HG03039 (cell line): ENCODE results near the gene RCCD1.
A peak's percentile ranks its signal among the peaks of the same experiment; 100 is the strongest.
"Not testable (repeated sequence)": the region's sequence is repeated elsewhere in the genome, so short reads cannot be mapped to it uniquely, and the experiment has no call there.

Experiments
- ATAC-seq: cut with Tn5 transposase; IDR thresholded peaks from one replicate; pipeline ENCODE4 v1.9.1; 2021; ENCODE audit warnings: mild to moderate bottlenecking, moderate library complexity; ENCODE audit not compliant: unreplicated experiment

The RCCD1 gene

GRCh38 chr15:90918034-90918788 is 36.5 kb upstream of the RCCD1 start:
- no peak for ATAC-seq

- ATAC-seq = no peak
Observed at GRCh38 chr15:90918835-90919234, 35.8 kb upstream of the RCCD1 start.

GRCh38 chr15:90921887-90922286 is 32.8 kb upstream of the RCCD1 start:
- no peak for ATAC-seq

GRCh38 chr15:90922712-90923322 is 31.9 kb upstream of the RCCD1 start:
- peak; percentile 61 for ATAC-seq

- ATAC-seq = peak; percentile 72
Observed at GRCh38 chr15:90924375-90924774, 30.3 kb upstream of the RCCD1 start.

- not testable (repeated sequence) for ATAC-seq
Observed at GRCh38 chr15:90926766-90927165, 27.9 kb upstream of the RCCD1 start.

- not testable (repeated sequence) for ATAC-seq
Observed at GRCh38 chr15:90928106-90928505, 26.6 kb upstream of the RCCD1 start.

GRCh38 chr15:90929246-90930019 is 25.3 kb upstream of the RCCD1 start:
- no peak for ATAC-seq

GRCh38 chr15:90930861-90931574 is 23.7 kb upstream of the RCCD1 start:
- ATAC-seq = no peak

GRCh38 chr15:90931575-90931827 is 23.2 kb upstream of the RCCD1 start:
- ATAC-seq = no peak

- ATAC-seq = peak; percentile 40
Observed at GRCh38 chr15:90931828-90932659, 22.6 kb upstream of the RCCD1 start, which contains the start of gene HDDC3. HDDC3 (minus strand) TSS chr15:90932549; CDS start chr15:90932540, 9 bp downstream.

GRCh38 chr15:90932660-90932991 is 22.1 kb upstream of the RCCD1 start:
- ATAC-seq = no peak

GRCh38 chr15:90933301-90933700 is 21.4 kb upstream of the RCCD1 start:
- no peak for ATAC-seq

- no peak for ATAC-seq
Observed at GRCh38 chr15:90934256-90934948, 20.3 kb upstream of the RCCD1 start.

- peak; percentile 71 for ATAC-seq
Observed at GRCh38 chr15:90934949-90935751, 19.5 kb upstream of the RCCD1 start, which contains the start of gene UNC45A. UNC45A (plus strand) TSS chr15:90935285; CDS start chr15:90935325, 40 bp downstream.

GRCh38 chr15:90936823-90937222 is 17.9 kb upstream of the RCCD1 start:
- ATAC-seq = no peak

- no peak for ATAC-seq
Observed at GRCh38 chr15:90938261-90938660, 16.4 kb upstream of the RCCD1 start.

GRCh38 chr15:90939756-90940155 is 14.9 kb upstream of the RCCD1 start:
- ATAC-seq = no peak

GRCh38 chr15:90941038-90941437 is 13.6 kb upstream of the RCCD1 start:
- ATAC-seq = no peak
